ENCODE data around the gene E2F6. TPM values are rescaled to one million over a fixed set of nuclear protein-coding genes. Genes with fewer than 3 reads are reported as not detected.
A peak's percentile ranks its signal among the peaks of the same experiment; 100 is the strongest.

E2F6 gene
- total and polyA plus RNA-seq, 2 of the 13 experiments (the other 11 are each of a cell fraction or from before 2014, with no cell fraction given): 27.3 to 36.0 TPM

GRCh38 chr2:11499081-11499743 lies 33.3 kb upstream of the E2F6 start (continued):
- TF ChIP-seq RERE (CRISPR knock-in tag; IDR thresholded peaks at IDR 0.05; ENCODE audit: low read depth) (peak; percentile 96), ZNF414 (CRISPR knock-in tag; IDR thresholded peaks at IDR 0.05) (peak; percentile 60), ZNF724P (CRISPR knock-in tag; IDR thresholded peaks at IDR 0.05; ENCODE audit: borderline replicate concordance) (peak; percentile 91), ZNF263 (CRISPR knock-in tag; IDR thresholded peaks at IDR 0.05) (peak; percentile 73; the same call in 1 of the 2 replicates), FOXK2 (IDR thresholded peaks at IDR 0.05) (peak; percentile 97), ZBTB10 (CRISPR knock-in tag; IDR thresholded peaks at IDR 0.05; ENCODE audit: borderline replicate concordance) (no peak), BCL6 (CRISPR knock-in tag; IDR thresholded peaks at IDR 0.05) (peak; percentile 93), PCBP2 (optimal IDR thresholded peaks at IDR 0.05; ENCODE audit: low read depth, low read length, poor library complexity, severe bottlenecking) (no peak), ZNF136 (CRISPR knock-in tag; IDR thresholded peaks at IDR 0.05; ENCODE audit: low read depth) (peak; percentile 64; the same call in 1 of the 2 replicates), IKZF4 (CRISPR knock-in tag; IDR thresholded peaks at IDR 0.05; ENCODE audit: borderline replicate concordance, low read depth, not compliant biosample characterization) (no peak), ZNF841 (CRISPR knock-in tag; IDR thresholded peaks at IDR 0.05; ENCODE audit: borderline replicate concordance) (no peak), FOSL2 (CRISPR knock-in tag; IDR thresholded peaks at IDR 0.05) (peak; percentile 91), AHR (CRISPR knock-in tag; IDR thresholded peaks at IDR 0.05) (peak; percentile 72), SSRP1 (CRISPR knock-in tag; IDR thresholded peaks at IDR 0.05) (peak; percentile 35; the same call in 1 of the 2 replicates), ZNF180 (CRISPR knock-in tag; IDR thresholded peaks at IDR 0.05; ENCODE audit: borderline replicate concordance, low read depth) (no peak), SP140L (CRISPR knock-in tag; IDR thresholded peaks at IDR 0.05; ENCODE audit: borderline replicate concordance) (peak; percentile 90; the same call in 1 of the 2 replicates), ATF7-NPFF (CRISPR knock-in tag; IDR thresholded peaks at IDR 0.05; ENCODE audit: low read depth) (peak; percentile 85), LRRFIP1 (CRISPR knock-in tag; conservative IDR thresholded peaks at IDR 0.05) (no peak)

All from HepG2 (cell line).